ENCODE data around the gene TSC2. TPM values are rescaled to one million over a fixed set of nuclear protein-coding genes. Genes with fewer than 3 reads are reported as not detected.

TSC2 gene
- total and polyA plus RNA-seq, 9 of the 15 experiments (the other 6 are each of a cell fraction or from before 2014, with no cell fraction given) = 1.3 to 68.1 (median 16.6) TPM

GRCh38 chr16:2061023-2061422 lies 13.2 kb downstream of the TSC2 start:
- Histone ChIP-seq H3K27me3 (ENCODE audit: control insufficient read depth in 2 of 2, insufficient read depth in 2 of 2, low read length in 2 of 2) (no peaks in the 10 kb centered on the region), H3K4me3 (no peak overlapping the region), H4K20me1 (replicated peaks; ENCODE audit: control insufficient read depth, insufficient read depth, low read length) (no peaks in the 10 kb centered on the region), H3K9me3 (replicated peaks; ENCODE audit: control insufficient read depth, insufficient read depth, low read depth, low read length) (no peaks in the 10 kb centered on the region), H3K9me1 (ENCODE audit: control insufficient read depth, insufficient read depth, low read length) (no peaks in the 10 kb centered on the region), H3K36me3 (ENCODE audit: control insufficient read depth, insufficient read depth, low read length) (peaks cover 34% of the 10 kb centered on the region; the same call in 2 of the 3 replicates), H3K9ac (ENCODE audit: insufficient read depth in 1 of 2, low read depth in 2 of 2, low read length in 2 of 2) (peak overlapping the region in 1 of 2 experiments; percentile 45; a peak in 1 of 4 replicates), H2AFZ (ENCODE audit: low read depth, low read length) (no peak overlapping the region), H3K4me2 (ENCODE audit: insufficient read depth, low read length) (no peak overlapping the region), H3K4me1 (replicated peaks in 1 of 2; ENCODE audit: control insufficient read depth in 2 of 2, insufficient read depth in 2 of 2, low read length in 2 of 2) (peaks cover 0 to 32% of the 10 kb centered on the region in 2 experiments; a peak in 2 of 5 replicates), H3K79me2 (ENCODE audit: control insufficient read depth, insufficient read depth, low read length) (no peaks in the 10 kb centered on the region), H3K27ac (ENCODE audit: extremely low read depth, low read depth, low read length) (no peak overlapping the region)
- TF ChIP-seq GTF2B (IDR thresholded peaks at IDR 0.05; ENCODE audit: extremely low read depth, insufficient read length) (no peak), POLR2G (IDR thresholded peaks at IDR 0.05; ENCODE audit: low read depth, low read length) (0 out of 2 replicates have a peak, but pooled peaks have one; percentile 8), NFIC (IDR thresholded peaks at IDR 0.05) (no peak)
- DNase-seq (ENCODE audit: extremely low read depth in 1 of 4, low spot score in 3 of 4) = no peak
- FAIRE-seq = no peak
- no TSS peak for BruUV-seq (replicated peaks)
- in situ Hi-C loops (cut with MboI) (no loop called here), intact Hi-C loops (cut with micrococcal nuclease) (no loop called here)
- CTCF ChIA-PET (ENCODE audit: low intra/inter-chr PET ratio) = no interaction called here
- 91% methylated on average over 16 of the region's 18 CpGs for WGBS (ENCODE audit: insufficient coverage, low coverage, missing lambda C conversion rate)
- ATAC-seq = no peak
- POLR2A ChIA-PET = no interaction called here

- peaks cover 37% of the 10 kb centered on the region; the same call in 2 of the 3 replicates for H3K36me3 ChIP-seq (ENCODE audit: control insufficient read depth, insufficient read depth, low read length)
- H3K4me2 ChIP-seq (ENCODE audit: insufficient read depth, low read length) = no peak overlapping the region
- in situ Hi-C loops (cut with MboI) = no loop called here
- no peaks in the 10 kb centered on the region for H3K9me1 ChIP-seq (ENCODE audit: control insufficient read depth, insufficient read depth, low read length)
- no peak overlapping the region for H3K4me3 ChIP-seq
- DNase-seq (ENCODE audit: extremely low read depth in 1 of 4, low spot score in 3 of 4) (no peak), ATAC-seq (no peak), FAIRE-seq (no peak)
- intact Hi-C loops (cut with micrococcal nuclease) = no loop called here
- no peaks in the 10 kb centered on the region for H3K9me3 ChIP-seq (replicated peaks; ENCODE audit: control insufficient read depth, insufficient read depth, low read depth, low read length)
- BruUV-seq (replicated peaks) = no TSS peak
- TF ChIP-seq TFAM (CRISPR knock-in tag; conservative IDR thresholded peaks at IDR 0.05) (no peak), ZNF175 (CRISPR knock-in tag; IDR thresholded peaks at IDR 0.05; ENCODE audit: low read depth) (no peak), XRCC4 (IDR thresholded peaks at IDR 0.05; ENCODE audit: extremely low read depth, insufficient read depth, insufficient read length) (no peak), CBX3 (IDR thresholded peaks at IDR 0.05; ENCODE audit: borderline replicate concordance in 1 of 2, low read length in 2 of 2) (no peak), ZNF146 (CRISPR knock-in tag; IDR thresholded peaks at IDR 0.05; ENCODE audit: unreplicated experiment) (no peak), EP400 (IDR thresholded peaks at IDR 0.05) (no peak), TCF7 (IDR thresholded peaks at IDR 0.05; ENCODE audit: borderline replicate concordance) (no peak), PURB (CRISPR knock-in tag; IDR thresholded peaks at IDR 0.05; ENCODE audit: low read depth) (no peak), ZBTB5 (IDR thresholded peaks at IDR 0.05) (no peak)
- H3K79me2 ChIP-seq (ENCODE audit: control insufficient read depth, insufficient read depth, low read length) = no peaks in the 10 kb centered on the region
- peaks cover 0 to 27% of the 10 kb centered on the region in 2 experiments; a peak in 2 of 5 replicates for H3K4me1 ChIP-seq (replicated peaks in 1 of 2; ENCODE audit: control insufficient read depth in 2 of 2, insufficient read depth in 2 of 2, low read length in 2 of 2)
- no peaks in the 10 kb centered on the region for H4K20me1 ChIP-seq (replicated peaks; ENCODE audit: control insufficient read depth, insufficient read depth, low read length)
- no peak overlapping the region for H2AFZ ChIP-seq (ENCODE audit: low read depth, low read length)
- CTCF ChIA-PET (ENCODE audit: low intra/inter-chr PET ratio) = no interaction called here
- H3K27me3 ChIP-seq (ENCODE audit: control insufficient read depth in 2 of 2, insufficient read depth in 2 of 2, low read length in 2 of 2) = no peaks in the 10 kb centered on the region
- H3K27ac ChIP-seq (ENCODE audit: extremely low read depth, low read depth, low read length) = no peak overlapping the region
- POLR2A ChIA-PET = interaction anchor here (0.8 to 1.3 kb wide), 2 partner anchors 45 to 94 kb away, joined by 3 to 6 read pairs; partner anchors contain the start of gene TRAF7
- 83% methylated on average over 12 of the region's 13 CpGs for WGBS (ENCODE audit: insufficient coverage, low coverage, missing lambda C conversion rate)
- peak overlapping the region in 1 of 2 experiments; percentile 45; a peak in 1 of 4 replicates for H3K9ac ChIP-seq (ENCODE audit: insufficient read depth in 1 of 2, low read depth in 2 of 2, low read length in 2 of 2)
Measured at GRCh38 chr16:2061526-2061925, 13.7 kb downstream of the TSC2 start.

Data from K562 (cell line).